Measurements from ENCODE around the gene TAF1D. TPM values are rescaled to one million over a fixed set of nuclear protein-coding genes. Genes with fewer than 3 reads are reported as not detected.
A peak's percentile ranks its signal among the peaks of the same experiment; 100 is the strongest.

Gene TAF1D
- total RNA-seq, 2 donors from 2014 or later = 262 to 270 TPM

DNA sequence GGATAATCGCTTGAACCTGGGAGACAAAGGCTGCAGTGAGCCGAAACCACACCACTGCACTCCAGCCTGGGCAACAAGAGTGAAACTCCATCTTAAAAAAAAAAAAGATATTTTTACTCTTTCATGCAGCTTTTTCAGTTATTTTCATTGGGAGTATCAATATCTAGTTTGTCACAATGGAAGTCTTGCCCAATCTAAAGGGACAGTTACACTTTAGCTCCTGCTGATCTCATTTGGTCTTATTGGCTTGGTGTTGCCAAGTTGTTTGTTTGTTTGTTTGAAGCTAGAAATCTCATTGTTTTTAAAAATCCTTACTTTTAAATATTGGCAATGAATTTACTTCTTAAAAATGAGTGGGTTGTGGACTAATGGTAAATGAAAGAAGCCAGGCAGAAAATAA, 55.1 kb downstream of the TAF1D start:
- Mint-ChIP-seq H3K4me1 (peaks cover 32% of the 10 kb centered on the region), H3K9me3 (no peaks in the 10 kb centered on the region), H3K27ac (peak overlapping the region; percentile 72), H3K36me3 (ENCODE audit: low read depth) (peaks cover 94% of the 10 kb centered on the region), H3K4me3 (no peak overlapping the region), H3K27me3 (no peaks in the 10 kb centered on the region)
- no peak for ATAC-seq (replicated peaks)

Other genes with a start within 250 kb of the TAF1D start
- 10 to 100 TPM; 49.3 to 82.4 TPM for gene SMCO4, start 198.1 kb downstream of the TAF1D start, total RNA-seq
- 10 to 100 TPM; 30.7 to 33.4 TPM for gene CEP295, start 79.8 kb downstream of the TAF1D start, total RNA-seq
- 10 to 100 TPM; 27.2 to 51.7 TPM for gene C11orf54, start 177 bp upstream of the TAF1D start, total RNA-seq
- gene MED17, start 42.8 kb upstream of the TAF1D start, total RNA-seq = 10 to 100 TPM; 38.7 to 42.3 TPM
- not detected for gene VSTM5, start 109.1 kb upstream of the TAF1D start, total RNA-seq

All from activated T-helper 17 cell treated with anti-CD3 and anti-CD28 coated beads, Interleukin-2, amount 50 U/mL, for 72 hours (primary cell).